ENCODE results near the gene BTAF1. TPM values are rescaled to one million over a fixed set of nuclear protein-coding genes. Genes with fewer than 3 reads are reported as not detected.
"Not testable (repeated sequence)": the region's sequence is repeated elsewhere in the genome, so short reads cannot be mapped to it uniquely, and the experiment has no call there.

The BTAF1 gene
- total RNA-seq, result 24.2 TPM

DNA sequence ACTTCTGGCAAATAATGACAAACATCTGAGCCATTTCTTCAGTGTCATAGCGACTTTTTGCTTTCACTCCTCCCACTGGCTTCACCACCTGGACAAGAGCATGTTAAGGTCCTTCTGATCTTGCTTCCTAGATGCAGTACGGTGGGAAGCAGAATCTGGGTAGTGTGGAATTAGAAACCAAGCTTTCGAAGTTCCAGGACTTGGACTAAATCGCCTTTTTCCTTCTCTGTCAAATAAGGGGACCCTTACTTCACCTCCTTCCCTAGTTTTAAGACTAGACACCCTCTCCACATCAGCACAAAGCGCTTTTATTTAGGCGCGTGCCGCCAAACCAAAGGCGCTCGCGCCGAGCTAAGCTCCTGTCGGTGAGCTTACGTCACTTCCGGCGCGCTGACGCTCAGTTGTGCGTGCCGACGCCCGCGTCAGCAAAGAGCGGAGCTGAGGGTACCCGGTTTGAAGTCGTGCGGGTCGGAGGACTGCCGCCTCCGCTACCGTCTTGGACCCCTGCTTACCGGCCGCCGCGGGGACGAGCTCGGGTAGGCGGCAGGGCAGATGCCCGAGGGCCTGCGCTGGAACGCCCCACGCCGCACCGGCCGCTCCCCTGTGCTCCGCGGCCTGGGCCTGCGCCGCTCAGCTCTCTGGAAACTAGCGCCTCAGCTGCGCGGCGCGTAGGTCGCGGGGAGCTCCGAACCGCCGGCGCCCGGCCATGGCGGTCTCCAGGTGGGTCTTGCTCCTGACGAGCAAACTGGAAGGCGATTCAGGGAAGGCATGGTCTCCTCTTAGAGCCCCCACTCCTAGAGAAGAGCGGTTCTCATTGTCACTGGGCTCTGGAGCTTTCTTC is at the start of gene BTAF1:
Gene BTAF1, plus strand, starts transcription at position 400 of the 841 bp plus-strand sequence. Its CDS starts 307 bp downstream, at position 707.
- peak; percentile 93 for DNase-seq (ENCODE audit: low spot score)

DNA sequence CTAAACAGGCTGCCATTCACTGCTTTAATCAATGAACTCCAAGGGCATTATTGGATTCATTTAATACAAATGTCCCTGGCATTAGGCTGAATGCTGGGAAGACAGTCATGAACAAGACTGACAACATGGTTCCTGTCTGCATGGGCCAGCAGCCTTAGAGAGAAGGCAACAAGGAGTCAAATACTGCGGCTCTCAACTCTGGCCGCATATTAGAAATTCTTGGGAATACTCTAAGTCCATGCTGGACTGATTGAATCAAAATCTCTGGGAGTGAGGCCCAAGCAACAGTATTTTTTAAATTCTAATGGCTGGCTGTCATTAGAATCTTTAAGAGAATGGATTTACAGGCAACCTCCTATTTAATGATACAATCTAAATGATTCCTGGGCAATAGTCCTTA is 48.4 kb upstream of the BTAF1 start:
- no peak for DNase-seq (ENCODE audit: low spot score)

DNA sequence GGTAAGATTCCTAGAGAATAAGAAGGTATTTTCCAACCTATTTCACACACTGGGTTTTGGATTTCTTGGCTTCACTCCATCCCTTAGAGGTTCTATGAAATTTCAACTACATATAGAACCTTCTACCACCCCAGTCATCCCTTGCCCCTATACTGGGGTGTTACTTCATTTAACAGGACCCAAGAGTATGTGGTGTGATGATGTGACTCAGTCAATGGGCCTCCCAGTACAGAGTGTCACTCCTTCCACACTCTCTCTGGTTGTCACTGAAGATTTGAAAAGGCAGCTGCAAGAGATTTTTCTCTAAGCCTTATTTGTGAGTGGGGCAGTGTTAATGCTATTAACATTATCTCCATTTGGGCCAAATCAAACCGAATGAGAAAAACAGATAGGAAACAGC is 47.8 kb upstream of the BTAF1 start:
- no peak for DNase-seq (ENCODE audit: low spot score)

DNA sequence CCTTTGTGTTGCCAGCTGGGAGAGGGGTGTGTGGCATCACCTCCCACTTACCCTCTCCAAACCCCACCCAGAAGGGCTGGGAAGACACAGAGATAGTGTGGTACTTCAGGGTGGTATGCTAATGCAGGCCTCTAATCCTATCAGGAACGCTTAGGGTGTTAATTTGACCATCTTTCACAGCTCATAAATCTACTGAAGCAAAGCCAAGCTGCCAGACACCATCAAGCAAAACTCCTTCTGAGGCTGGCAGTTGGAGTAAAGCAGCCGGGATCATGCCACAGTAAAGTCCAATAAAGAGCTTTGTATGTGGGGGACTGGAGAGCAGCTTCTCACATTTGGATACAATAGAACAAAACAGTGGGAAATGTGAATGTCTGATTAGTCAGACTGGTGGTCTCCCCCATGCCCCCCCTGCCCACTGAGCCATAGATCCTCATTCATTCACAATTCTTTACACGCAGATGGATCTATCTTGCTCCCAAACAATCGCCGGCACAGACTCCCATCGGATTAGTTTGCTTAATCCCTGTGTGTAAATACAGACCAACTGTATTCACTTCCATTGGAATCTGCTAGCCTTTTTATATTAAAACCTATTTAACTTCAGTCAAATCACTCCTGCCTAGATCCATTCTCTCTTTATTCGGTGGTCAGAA is 43.9 kb upstream of the BTAF1 start:
- no peak for DNase-seq (ENCODE audit: low spot score)

DNA sequence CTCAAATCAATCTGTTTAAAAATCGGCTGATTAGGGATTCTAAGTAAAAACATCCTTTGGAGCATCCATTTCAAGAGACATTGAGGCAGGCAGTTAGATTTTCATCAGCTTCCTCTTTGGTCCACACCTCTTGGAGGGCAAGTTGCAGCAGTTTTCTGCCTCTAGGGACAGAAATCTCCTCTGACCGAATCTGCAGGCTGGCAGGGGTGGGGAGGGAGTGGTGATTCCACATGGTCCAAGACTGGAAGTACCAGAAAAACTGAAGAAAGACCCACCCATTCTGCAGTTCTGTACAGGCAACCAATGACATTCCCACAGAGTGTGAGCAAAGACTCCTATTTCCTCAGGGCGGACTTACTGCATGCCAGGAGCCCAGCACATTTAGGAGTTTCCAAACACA is 43.3 kb upstream of the BTAF1 start:
- no peak for DNase-seq (ENCODE audit: low spot score)

DNA sequence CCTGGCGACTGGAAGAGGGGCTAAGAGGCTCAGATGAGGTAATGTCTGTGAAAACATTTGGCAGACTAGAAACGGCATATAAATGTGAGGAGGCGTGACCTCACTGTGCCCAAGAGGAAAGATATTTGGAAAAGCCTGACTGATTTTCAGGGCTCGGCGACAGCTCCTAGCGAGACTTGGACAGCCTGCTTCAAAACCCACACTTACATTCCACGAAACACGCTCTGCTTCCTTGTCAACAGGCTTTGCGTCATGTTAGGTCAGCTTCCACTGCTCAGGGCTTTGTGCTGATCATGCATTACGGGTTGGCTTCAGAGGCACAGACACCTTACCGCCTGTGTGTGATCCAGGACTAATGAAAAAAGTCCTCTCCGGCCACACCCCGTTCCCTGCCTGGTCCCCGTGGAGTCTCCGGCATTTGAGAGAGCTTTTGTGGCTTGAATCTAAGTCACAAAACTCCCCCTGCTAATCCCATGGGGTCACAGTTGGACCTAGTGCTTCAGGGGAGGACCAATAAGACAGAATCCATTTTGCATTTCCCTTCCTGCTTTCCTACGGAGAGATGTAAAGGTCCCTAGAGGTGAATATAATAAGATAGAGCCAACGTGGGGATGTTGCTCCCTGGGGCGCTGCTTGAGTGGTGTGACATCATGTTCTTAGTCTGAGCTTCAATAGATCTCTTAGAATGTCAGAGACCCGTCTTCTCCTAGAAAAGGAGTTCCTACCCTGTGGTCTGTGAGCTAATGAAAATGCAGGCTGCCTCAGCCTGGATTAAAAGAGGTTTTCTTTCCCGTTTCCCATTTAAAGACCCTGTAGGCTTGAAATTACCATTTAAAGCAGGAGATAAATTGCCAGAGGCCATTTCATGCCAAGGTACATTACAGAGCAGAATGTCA is 39.8 kb upstream of the BTAF1 start:
- DNase-seq (ENCODE audit: low spot score), result peak; percentile 25

DNA sequence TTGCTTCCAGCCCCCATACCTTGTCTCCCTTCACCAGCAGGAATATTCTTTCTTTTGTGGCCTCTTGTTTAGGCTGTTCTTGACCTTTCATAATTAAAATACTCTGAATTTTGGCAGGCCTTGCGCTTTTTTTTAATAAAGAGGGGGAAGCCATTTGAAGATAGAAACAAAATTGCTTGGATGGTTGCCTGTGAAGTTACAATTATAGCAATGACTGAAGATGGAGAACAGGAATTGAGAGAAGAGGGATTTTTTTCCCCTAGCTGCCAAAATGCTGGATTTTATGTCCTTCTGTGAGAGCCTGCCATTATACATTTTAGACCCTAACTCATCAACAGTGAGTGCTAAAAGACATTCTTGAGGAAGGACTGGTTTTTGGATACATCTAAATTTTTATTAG is 39.0 kb upstream of the BTAF1 start:
- DNase-seq (ENCODE audit: low spot score), result no peak

DNA sequence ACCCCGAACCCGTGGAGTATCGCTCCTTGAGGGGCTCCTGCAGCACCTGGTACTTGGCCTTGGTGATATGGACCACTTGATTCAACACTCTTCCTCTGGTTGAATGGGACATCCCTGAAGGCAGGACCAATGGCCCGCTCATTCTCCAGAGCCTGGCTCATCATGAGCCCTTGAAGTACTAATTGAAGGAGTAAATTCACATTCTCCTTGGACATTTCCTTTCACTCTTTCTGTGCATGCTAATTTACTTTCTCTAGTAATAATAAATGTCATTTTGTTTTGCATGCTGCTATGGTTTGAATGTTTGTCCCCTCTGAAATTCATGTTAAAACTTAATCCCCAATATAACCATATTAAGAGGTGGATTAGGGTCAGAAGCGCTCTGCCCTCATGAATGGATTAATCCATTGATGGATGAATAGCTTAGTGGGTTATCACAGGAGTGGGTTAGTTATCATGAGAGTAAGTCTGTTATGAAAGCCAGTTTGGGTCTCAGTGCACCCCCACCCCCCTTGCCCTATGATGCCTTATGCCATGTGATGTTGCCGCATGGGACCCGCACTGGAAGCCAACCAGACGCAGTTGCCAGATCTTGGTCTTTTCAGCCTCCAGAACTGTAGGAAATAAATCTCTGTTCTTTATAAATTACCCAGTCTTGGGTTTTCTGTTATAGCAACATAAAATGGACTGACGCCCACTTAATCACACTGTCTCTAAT is 38.0 kb upstream of the BTAF1 start:
- no peak for DNase-seq (ENCODE audit: low spot score)

DNA sequence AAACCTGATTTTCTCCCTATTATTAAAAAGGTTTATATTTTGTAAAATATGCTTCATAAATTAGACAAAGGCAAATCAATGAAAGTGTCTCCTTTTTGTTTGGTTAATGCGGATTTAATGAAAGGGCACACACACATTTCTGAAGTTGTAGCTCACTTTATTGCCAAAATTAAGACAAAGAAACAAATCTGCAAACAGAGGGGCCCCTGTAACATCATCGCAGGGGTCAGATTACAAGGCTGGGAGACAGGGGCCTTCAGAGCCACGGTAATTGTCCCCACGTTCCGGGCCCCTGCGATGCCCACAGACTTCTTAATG is 36.7 kb upstream of the BTAF1 start:
- DNase-seq (ENCODE audit: low spot score), result no peak

DNA sequence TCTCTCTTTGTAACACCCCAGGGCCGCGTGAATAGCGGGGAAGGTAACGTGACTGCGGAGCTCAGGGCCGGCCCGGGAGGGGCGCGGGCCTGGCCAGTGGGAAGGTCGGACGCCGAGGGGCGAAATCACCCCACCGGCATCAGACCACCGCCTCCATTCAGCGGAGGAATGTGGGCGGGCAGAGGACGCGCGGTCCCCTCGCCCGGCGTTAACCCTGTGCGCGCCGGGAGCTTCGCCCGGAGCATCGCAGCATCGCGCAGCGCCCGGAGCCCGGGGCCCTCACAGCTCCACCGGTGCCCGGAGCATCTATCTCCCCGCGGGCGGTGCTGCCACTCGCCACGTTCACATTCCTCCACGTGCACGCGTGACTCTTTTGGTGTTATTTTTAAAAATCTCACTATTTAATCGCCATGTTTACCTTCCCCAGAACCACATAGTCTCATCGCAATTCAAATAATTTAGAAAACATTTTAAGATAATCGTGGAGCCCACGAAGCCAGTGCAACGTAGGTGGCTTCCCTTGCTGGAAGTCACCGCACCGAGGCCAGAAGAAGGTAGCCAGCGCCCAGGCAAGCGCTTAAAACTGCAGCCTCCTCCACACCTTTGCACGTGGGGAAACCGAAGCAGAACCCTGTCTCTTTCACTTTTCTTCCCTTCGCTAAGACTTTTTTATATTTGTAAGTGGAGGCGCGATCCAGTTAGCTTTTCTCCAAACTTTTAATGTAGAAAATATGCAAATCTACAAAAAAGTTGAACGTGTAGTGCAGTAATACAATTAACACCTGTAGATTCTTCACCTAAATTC is 36.1 kb upstream of the BTAF1 start:
- DNase-seq (ENCODE audit: low spot score), result no peak

DNA sequence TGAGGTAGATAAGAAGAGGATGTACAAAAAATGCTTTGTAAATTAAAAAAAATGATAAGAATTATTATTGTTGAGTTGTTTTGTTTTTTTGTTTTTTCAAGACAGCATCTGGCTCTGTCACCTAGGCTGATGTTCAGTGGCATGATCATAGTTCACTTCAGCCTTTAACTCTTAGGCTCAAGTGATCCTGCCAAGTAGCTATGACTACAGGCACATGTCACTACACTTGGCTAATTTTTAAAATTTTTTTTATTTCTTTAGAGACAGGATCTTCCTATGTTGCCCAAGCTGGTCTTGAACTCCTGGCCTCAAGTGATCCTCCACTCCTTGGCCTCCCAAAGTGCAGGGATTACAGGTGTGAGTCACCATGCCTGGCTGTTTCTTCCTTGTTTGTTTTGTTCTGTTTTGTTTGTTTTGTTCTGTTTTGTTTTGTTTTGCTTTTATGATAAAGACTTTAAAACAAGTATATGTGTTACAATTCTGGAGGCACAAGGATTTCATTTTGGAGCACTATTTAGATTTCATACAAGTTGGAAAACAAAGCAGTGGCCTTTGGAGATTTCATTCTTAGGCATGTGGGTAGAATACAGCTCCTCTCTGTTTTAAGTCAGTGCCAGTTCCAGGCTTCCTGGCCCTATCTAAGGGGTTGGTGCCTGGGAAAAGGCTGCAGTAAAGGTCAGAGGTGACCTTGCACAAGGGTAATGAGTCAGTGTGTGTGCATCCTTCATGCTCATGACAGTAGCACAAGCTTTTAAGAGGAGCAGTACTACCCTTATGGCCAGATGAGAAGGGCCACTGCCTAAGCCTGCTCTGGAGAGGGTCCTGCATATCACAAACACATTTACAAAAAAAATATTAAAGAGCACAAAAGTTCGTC is 32.2 kb upstream of the BTAF1 start:
- no peak for DNase-seq (ENCODE audit: low spot score)

DNA sequence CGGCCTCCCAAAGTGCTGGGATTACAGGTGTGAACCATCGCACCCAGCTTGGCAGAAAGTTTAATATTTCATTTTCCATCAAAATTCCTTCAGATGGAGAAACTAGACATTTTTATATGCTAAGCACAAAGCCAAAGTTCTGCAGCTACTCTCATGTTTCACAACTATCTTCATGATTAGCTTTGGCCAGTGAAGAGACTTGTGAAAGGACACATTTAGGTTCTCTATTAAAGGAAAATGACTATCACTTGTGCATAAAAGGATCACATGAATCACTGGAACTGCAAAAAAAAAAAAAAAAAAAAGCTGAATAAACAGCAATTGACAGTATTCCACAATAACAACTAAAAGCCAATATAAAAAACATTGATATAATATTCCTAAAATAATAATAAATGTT is 30.5 kb upstream of the BTAF1 start:
- DNase-seq (ENCODE audit: low spot score), result no peak

DNA sequence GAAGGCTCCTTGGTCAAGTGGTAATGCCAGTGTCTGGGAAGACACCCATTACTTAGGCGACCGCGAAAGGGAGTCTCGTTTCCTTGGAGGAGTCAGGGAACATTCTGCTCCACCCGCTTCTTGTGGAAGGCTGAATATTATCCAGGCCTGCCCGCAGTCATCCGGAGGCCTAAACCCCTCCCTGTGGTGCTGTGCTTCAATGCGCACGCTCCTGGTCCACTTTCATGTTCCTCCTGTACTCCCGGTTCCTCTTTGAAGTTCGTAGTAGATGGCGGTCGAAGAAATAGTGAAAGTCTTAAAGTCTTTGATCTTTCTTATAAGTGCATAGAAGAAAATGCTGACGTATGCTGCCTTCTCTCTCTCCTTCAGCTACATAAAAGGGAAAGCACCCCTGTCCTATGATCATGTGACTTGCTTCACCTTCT is 29.3 kb upstream of the BTAF1 start:
- not testable (repeated sequence) for DNase-seq (ENCODE audit: low spot score)

DNA sequence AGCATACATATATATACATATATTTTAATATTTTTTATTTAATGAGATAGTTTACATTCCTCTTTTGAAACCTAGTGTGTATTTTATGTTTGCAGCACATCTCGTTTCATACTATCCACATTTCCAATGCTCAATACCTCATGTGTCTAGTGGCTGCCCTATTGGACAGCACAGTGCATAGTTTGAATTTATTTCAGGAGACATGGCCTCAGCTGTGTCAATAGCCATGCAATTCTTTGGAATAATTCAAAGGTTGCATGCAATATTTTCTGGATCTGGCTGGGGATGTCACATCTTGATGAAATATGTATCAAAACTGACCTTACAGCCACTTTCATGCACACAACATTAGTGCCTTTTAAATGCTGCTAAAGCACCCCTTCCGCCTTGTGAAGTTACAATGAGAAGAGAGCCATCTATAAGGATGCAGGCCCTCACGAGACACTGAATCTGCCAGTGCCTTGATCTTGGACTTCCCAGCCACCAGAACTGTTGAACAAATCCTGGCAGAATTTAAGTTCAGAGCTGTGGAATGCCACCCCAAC is 27.3 kb upstream of the BTAF1 start:
- DNase-seq (ENCODE audit: low spot score), result no peak

DNA sequence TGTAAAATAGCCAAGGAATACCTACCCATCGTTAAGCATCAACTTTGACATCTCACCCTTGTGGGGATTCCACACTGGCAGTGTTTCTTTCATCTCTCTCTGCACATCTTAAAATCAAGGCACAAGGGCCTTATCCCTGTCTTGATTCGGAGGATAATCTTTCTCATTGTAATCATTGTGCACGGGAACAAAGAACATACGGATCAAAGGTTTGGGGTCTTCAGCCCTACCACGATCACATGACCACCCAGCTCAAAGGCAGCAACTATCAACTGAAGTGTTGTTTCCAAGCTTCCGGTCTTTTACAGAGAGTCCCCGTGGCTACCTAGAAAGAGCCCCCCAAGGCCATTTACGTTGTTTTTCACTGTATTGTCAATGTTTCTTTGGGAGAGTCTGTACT is 26.1 kb upstream of the BTAF1 start:
- no peak for DNase-seq (ENCODE audit: low spot score)

DNA sequence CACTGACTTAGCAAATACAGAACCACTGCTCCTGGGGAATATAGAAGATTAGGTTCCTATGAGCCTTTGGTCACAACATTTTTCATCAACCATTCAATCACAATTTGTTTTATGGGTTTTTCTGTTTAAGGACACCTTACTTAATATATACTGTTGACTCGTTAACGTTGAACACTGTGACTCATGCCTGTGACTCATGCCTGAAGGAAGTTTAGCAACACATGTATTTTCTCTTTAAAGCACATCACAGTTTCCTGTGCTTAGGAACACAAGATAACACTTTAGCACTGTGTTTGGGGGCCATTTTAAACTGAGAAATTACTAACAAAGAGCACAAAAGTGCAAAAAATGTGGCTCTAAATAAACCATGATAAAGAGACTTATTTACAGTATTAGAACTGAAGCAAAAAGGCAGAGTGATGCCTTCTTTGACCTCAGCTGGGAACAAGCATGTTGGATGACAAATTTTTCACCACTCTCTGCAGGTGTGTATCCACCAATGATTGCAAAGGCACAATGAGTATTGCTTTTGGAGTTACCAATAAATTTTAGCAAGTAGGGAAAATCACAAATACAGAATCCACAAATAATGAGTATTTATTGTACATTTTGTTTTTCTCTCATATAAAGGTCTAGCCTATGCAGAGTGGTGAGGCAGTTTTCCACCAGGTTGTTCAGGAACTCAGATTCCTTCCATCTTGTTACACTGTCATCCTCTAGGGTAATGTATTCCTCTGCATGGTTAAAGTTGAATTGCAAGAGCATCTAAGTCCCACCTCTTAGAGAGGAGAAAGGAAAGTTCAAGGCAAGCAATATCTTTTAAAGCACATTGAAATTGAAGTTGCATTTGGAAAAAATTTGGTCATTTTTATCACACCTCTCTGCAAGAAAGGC is 21.5 kb upstream of the BTAF1 start:
- DNase-seq (ENCODE audit: low spot score), result peak; percentile 30

DNA sequence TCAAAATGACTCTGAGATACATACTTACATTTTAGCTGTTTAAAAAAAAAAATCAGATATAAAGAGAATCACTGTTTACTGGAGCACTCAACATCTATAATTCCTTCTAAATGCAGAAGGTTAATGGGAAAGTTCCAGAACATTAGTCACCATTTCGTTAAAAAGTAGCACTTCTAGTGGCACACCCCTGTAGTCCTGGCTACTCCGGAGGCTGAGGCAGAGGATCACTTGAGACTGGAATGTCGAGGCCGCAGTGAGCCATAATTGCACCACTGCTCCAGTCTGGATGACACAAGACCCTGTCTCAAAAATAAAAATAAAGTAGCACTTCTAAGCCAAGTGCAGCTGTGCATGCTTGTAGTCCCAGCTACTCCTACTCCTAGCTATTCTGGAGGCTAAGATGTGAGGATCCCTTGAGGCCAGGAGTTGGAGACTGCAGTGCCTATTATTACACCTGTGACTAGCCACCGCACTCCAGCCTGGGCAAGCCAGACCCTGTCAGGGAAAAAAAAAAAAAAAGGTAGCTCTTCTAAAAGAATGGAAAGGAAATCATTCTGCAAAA is 16.5 kb upstream of the BTAF1 start:
- DNase-seq (ENCODE audit: low spot score), result no peak

DNA sequence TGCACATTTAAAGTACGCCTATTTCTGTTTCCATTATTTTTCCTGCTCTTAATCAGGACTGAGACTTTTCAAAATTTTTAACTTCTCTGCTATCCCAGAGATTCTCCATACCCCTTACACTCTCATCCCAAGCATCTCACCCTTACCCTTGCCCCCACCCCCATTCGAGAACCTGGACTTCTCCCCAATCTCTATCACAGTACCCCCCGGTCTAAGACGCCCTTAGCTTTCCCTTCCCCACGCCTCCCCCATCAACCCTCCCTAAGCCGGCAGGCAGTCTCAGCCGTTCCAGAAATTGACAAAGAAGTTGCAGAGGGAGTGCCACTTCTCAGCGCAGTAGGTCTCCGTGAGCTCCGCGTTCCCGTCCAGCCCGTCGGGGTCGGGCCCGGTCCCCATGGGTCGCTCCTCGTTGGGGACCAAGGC is 15.6 kb upstream of the BTAF1 start:
- DNase-seq (ENCODE audit: low spot score), result peak; percentile 13
